NCI-H2196 treated with DMSO at 0.1 percent for 48 hours (cell line): ENCODE measurements around the gene NDUFB7.
A peak's percentile ranks its signal among the peaks of the same experiment; 100 is the strongest.

ENCODE experiments used
- DNase-seq: peaks from one replicate; lab custom pipeline; 2025; ENCODE audit not compliant: unreplicated experiment; lab: John Stamatoyannopoulos, UW

Gene NDUFB7

DNA sequence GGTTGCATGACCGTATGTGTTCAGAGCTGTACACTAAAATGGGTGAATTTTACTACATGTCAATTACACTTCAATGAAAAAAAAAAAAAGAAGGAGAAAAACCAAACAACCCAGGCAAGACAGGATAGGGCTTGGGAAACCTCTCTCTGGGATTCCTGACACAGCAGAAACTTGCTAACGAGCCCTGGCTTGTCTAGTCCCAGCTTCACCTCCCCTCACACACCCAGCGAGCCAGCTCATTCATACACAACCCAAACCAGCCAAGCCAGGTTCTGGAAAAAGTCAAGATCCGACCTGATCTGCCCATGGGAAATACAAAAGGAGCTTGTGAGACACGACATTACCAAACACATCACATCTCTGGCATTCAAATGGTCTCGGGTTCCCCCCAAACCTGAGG is 46.1 kb downstream of the NDUFB7 start:
- no peak for DNase-seq

DNA sequence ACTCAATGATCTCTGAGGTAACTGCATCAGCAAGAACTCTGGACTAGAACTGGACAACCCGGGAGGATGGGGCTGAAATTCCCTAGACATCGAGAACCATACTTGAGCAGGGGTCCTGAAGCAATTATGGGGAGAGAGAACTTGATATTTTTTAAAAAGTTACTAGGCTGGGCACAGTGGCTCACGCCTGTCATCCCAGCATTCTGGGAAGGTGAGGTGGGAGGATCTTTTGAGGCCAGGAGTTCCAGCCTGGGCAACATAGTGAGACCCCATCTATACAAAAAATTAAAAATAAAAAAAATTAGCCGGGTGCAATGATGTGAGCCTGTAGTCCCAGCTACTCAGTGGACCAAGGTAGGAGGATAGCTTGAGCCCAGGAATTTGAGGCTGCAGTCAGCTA is 51.3 kb downstream of the NDUFB7 start:
- no peak for DNase-seq

DNA sequence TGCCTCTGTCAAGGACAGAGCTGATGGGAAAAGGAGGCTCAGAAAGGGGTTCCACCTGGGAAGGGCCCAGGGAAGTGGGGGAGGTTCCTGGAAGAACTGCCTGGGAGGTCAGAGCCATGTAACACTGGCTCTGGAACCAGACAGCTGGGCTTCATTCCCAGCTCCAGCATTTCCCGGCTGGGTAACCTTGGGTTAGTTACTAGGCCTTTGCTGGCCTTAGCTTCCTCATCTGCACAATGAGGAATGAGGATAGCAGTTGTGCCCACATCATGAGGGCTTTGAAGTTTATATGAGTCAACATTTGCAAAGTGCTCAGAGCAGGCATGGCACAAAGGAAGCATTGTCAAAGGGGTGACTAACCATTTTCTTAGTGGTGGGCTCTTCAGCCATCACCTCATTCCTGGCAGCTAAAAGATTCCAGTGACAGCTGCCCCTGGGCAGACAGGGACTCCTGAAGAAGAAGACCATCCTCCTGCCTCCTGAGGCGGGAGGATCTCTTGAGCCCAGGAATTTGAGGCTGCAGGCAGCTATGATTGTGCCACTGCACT is 51.9 kb downstream of the NDUFB7 start:
- DNase-seq = peak; percentile 24

DNA sequence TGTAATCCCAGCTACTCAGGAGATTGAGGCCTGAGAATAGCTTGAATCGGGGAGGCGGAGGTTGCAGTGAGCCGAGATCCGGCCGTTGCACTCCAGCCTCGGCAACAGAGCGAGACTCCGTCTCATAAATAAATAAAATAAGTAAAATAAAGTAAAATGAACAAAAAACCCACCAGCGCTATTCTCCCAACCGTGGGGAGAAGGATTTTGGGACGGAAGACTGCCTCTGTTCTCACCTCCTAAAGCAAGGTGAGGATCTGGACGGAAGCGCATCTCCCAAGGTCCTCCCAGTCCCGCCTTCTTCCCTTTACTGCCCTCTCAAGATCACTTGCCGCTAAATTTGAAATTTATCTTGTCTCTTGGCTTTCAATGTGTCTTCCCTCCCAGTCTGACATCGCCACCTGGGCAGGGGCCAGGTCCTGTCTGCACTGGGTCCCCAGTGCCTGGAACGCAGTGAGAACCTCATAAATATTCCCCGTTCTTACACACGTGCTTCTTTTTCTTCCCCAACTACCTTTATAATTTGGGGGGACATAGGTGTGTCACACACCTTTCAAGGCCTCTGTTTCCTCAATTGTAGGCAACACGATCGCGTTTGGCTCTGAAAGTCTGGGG is 52.5 kb downstream of the NDUFB7 start:
- DNase-seq = no peak

DNA sequence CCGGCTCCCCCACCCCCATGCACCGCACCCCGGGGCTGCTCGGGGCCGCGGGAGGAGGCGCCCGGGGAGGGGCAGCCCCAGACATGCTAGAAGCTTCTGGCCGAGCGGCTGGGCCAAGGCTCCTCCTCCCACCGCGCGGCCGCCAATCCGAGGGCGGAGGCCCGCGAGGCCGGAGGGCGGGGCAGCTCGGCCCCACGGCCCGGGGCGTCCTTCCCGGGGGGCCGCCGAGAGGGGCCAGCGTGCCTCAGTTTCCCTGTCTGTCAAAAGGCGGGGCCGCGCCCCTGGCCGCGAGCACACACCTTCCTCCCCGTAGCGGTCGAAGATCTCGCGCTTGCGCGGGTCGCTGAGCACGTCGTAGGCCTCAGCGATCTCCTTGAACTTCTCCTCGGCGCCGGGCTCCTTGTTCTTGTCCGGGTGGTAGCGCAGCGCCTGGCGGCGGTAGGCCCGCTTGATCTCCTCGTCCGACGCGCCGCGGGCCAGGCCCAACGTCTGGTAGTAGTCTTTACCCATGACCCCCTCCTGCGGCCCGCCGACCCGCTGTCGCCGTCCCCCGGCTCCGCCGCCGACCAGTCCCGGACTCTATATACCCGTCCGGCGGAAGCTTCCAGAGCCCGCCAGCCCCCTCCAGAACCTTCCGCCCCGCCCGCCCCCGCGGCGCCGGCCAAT is 53.9 kb downstream of the NDUFB7 start, which contains the start of gene DNAJB1:
TSS of gene DNAJB1 (minus strand) at position 558 of the 666 bp plus-strand sequence. CDS start at position 510, 48 bp downstream.
- DNase-seq = peak; percentile 37

DNA sequence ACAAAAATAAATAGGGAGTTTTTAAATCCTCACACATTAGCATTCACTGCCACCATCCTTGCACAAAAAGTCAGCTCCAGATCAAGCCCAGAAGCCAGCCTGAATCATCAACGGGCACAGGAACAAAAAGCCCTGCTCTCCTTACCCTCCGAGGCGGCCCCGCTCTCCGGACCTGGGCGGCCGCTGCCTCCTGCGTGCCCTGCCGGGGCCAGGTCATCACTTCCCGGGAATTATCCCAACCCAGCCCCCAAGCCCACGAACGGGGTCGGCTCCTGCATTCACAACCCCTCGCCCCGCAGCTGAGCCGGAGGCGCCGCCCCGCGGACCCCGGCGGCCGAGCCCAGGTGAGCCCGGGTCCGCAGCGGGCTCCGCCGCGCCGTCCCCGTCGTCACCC is 54.4 kb downstream of the NDUFB7 start:
- no peak for DNase-seq

DNA sequence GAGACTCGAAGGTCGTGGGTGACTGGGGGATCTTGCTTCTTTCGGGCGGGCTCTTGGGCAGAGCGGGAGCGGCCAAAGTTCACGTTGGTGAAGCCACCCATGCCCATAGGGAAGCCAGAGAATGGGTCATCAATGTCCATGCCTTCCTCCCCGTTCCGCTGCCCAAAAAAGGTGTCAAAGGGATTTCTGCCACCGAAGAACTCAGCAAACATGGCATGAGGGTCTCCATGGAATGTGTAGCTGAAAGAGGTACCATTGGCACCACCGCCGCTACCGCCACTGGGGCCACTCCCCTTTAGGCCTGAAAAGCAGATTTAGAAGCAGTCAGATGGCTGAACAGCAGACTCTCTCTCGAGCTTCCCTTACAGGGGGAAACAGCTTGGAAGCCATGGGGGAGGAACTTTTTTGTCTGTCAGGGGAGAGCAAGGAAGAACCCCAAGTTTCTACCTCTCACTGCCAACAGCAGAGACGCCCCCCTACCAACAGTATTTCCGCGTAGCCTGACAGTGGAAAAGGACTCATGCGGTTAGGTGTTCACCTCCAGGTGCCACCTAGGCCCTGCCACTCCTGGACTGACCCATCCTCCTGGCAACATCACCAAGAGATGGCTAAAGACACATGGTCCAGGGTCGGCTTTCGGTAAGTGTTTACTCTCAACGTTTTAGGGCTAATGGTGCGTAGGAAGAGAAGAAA is 55.0 kb downstream of the NDUFB7 start:
- no peak for DNase-seq
